ENCODE data around the gene C16orf74.

Gene C16orf74

DNA sequence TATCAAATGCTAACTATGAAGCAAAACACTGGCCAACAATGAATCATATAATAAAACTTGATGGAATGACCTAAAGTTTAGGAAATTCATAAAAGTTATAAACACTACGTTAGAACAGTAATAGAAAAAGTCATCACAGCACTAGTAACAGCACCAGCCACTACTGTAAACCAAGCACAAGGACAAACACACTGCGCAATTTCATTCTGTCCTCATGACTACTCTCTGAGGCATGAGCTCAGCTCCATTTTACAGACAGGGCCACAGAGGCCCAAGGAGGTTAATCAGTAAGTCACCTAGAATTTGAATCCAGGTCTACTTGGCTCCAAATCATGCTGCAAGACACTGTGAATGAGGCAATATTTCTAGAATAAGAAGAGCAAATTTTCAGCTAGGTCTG lies 35.0 kb upstream of the C16orf74 start:
- ATAC-seq: no peak
- no peak for TF ChIP-seq PPARA (CRISPR knock-in tag; IDR thresholded peaks at IDR 0.05; ENCODE audit: borderline replicate concordance)
- TF ChIP-seq ESRRG (CRISPR knock-in tag; IDR thresholded peaks at IDR 0.05): no peak
- no peak for TF ChIP-seq ZFP30 (CRISPR knock-in tag; IDR thresholded peaks at IDR 0.05)
- TF ChIP-seq, protein P1, sequence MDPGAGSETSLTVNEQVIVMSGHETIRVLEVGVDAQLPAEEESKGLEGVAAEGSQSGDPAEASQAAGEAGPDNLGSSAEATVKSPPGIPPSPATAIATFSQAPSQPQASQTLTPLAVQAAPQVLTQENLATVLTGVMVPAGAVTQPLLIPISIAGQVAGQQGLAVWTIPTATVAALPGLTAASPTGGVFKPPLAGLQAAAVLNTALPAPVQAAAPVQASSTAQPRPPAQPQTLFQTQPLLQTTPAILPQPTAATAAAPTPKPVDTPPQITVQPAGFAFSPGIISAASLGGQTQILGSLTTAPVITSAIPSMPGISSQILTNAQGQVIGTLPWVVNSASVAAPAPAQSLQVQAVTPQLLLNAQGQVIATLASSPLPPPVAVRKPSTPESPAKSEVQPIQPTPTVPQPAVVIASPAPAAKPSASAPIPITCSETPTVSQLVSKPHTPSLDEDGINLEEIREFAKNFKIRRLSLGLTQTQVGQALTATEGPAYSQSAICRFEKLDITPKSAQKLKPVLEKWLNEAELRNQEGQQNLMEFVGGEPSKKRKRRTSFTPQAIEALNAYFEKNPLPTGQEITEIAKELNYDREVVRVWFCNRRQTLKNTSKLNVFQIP (CRISPR knock-in tag; IDR thresholded peaks at IDR 0.05; ENCODE audit: borderline replicate concordance, low read depth): no peak
- no peak for TF ChIP-seq OSR1 (CRISPR knock-in tag; IDR thresholded peaks at IDR 0.05)
- no peak for TF ChIP-seq TCF4 (CRISPR knock-in tag; IDR thresholded peaks at IDR 0.05; ENCODE audit: borderline replicate concordance)
- TF ChIP-seq SNAI2 (CRISPR knock-in tag; IDR thresholded peaks at IDR 0.05): no peak
- no peak for TF ChIP-seq ZC3H10 (CRISPR knock-in tag; IDR thresholded peaks at IDR 0.05)

DNA sequence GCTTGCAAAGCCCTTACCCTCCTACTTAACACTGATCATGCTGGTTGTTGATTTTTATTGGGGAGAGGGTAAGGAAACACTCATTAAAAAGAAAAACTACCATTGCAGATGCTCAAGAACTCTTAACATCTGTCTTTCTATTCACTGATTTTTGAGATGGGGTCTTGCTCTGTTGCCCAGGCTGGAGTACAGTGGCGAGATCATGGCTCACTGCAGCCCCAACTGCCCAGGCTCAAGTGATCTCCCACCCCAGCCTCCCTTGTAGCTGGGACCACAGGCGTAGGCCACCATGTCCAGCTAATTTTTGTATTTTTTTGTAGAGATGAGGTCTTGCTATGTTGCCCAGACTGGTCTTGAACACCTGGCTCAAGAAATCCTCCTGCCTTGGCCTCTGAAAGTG lies 33.9 kb upstream of the C16orf74 start:
- no peak for ATAC-seq
- TF ChIP-seq CSDC2 (CRISPR knock-in tag; IDR thresholded peaks at IDR 0.05): no peak
- no peak for TF ChIP-seq TOX (CRISPR knock-in tag; IDR thresholded peaks at IDR 0.05; ENCODE audit: borderline replicate concordance)
- no peak for TF ChIP-seq BACH2 (CRISPR knock-in tag; IDR thresholded peaks at IDR 0.05; ENCODE audit: borderline replicate concordance)
- no peak for TF ChIP-seq ZFP3 (CRISPR knock-in tag; IDR thresholded peaks at IDR 0.05)
- TF ChIP-seq TCF4 (CRISPR knock-in tag; IDR thresholded peaks at IDR 0.05; ENCODE audit: borderline replicate concordance): no peak
- TF ChIP-seq ZC3H10 (CRISPR knock-in tag; IDR thresholded peaks at IDR 0.05): no peak
- TF ChIP-seq, protein P1 (CRISPR knock-in tag; IDR thresholded peaks at IDR 0.05; ENCODE audit: borderline replicate concordance, low read depth): no peak
- TF ChIP-seq, protein P2, sequence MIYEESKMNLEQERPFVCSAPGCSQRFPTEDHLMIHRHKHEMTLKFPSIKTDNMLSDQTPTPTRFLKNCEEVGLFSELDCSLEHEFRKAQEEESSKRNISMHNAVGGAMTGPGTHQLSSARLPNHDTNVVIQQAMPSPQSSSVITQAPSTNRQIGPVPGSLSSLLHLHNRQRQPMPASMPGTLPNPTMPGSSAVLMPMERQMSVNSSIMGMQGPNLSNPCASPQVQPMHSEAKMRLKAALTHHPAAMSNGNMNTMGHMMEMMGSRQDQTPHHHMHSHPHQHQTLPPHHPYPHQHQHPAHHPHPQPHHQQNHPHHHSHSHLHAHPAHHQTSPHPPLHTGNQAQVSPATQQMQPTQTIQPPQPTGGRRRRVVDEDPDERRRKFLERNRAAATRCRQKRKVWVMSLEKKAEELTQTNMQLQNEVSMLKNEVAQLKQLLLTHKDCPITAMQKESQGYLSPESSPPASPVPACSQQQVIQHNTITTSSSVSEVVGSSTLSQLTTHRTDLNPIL (CRISPR knock-in tag; IDR thresholded peaks at IDR 0.05; ENCODE audit: low read depth): no peak
- no peak for TF ChIP-seq ZFP30 (CRISPR knock-in tag; IDR thresholded peaks at IDR 0.05)
- TF ChIP-seq TSHZ2 (CRISPR knock-in tag; IDR thresholded peaks at IDR 0.05): no peak
- no peak for TF ChIP-seq ISL1 (CRISPR knock-in tag; IDR thresholded peaks at IDR 0.05)
- no peak for TF ChIP-seq PPARA (CRISPR knock-in tag; IDR thresholded peaks at IDR 0.05; ENCODE audit: borderline replicate concordance)
- no peak for TF ChIP-seq GLIS3 (CRISPR knock-in tag; IDR thresholded peaks at IDR 0.05)
- no peak for TF ChIP-seq ESRRG (CRISPR knock-in tag; IDR thresholded peaks at IDR 0.05)
- TF ChIP-seq, protein P3, sequence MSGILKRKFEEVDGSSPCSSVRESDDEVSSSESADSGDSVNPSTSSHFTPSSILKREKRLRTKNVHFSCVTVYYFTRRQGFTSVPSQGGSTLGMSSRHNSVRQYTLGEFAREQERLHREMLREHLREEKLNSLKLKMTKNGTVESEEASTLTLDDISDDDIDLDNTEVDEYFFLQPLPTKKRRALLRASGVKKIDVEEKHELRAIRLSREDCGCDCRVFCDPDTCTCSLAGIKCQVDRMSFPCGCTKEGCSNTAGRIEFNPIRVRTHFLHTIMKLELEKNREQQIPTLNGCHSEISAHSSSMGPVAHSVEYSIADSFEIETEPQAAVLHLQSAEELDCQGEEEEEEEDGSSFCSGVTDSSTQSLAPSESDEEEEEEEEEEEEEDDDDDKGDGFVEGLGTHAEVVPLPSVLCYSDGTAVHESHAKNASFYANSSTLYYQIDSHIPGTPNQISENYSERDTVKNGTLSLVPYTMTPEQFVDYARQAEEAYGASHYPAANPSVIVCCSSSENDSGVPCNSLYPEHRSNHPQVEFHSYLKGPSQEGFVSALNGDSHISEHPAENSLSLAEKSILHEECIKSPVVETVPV (CRISPR knock-in tag; IDR thresholded peaks at IDR 0.05): no peak
- no peak for TF ChIP-seq ZNF8 (CRISPR knock-in tag; IDR thresholded peaks at IDR 0.05)

DNA sequence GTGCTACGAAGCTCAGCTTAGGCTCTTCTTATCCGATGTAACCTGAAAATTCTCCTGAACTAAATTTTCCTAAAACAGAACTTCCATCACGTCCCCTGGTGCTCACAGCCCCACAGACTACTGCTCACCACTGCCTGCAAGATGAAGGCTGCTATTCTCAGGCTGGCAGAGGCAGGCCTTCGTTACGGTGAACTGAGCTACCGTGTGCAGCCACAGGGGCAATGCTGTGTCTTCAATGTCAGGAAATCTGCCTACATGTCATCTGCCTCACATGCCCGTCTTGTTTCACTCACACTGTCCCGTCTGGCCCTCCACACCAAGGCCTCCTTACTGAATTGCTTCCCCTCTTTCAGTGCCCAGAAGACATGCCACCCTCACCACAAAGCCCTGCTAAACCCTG lies 32.5 kb upstream of the C16orf74 start:
- ATAC-seq: no peak
- TF ChIP-seq ZC3H10 (CRISPR knock-in tag; IDR thresholded peaks at IDR 0.05) (no peak), PPARA (CRISPR knock-in tag; IDR thresholded peaks at IDR 0.05; ENCODE audit: borderline replicate concordance) (no peak), ZNF8 (CRISPR knock-in tag; IDR thresholded peaks at IDR 0.05) (no peak), TCF4 (CRISPR knock-in tag; IDR thresholded peaks at IDR 0.05; ENCODE audit: borderline replicate concordance) (no peak), SNAI2 (CRISPR knock-in tag; IDR thresholded peaks at IDR 0.05) (no peak), RARB (CRISPR knock-in tag; IDR thresholded peaks at IDR 0.05) (no peak), ESRRG (CRISPR knock-in tag; IDR thresholded peaks at IDR 0.05) (no peak), TOX (CRISPR knock-in tag; IDR thresholded peaks at IDR 0.05; ENCODE audit: borderline replicate concordance) (no peak), ZNF70 (CRISPR knock-in tag; IDR thresholded peaks at IDR 0.05) (no peak)
- TF ChIP-seq, protein P2 (CRISPR knock-in tag; IDR thresholded peaks at IDR 0.05; ENCODE audit: low read depth): no peak
- TF ChIP-seq, protein P3 (CRISPR knock-in tag; IDR thresholded peaks at IDR 0.05): no peak
- TF ChIP-seq, protein P1 (CRISPR knock-in tag; IDR thresholded peaks at IDR 0.05; ENCODE audit: borderline replicate concordance, low read depth): no peak
- TF ChIP-seq, protein P4, sequence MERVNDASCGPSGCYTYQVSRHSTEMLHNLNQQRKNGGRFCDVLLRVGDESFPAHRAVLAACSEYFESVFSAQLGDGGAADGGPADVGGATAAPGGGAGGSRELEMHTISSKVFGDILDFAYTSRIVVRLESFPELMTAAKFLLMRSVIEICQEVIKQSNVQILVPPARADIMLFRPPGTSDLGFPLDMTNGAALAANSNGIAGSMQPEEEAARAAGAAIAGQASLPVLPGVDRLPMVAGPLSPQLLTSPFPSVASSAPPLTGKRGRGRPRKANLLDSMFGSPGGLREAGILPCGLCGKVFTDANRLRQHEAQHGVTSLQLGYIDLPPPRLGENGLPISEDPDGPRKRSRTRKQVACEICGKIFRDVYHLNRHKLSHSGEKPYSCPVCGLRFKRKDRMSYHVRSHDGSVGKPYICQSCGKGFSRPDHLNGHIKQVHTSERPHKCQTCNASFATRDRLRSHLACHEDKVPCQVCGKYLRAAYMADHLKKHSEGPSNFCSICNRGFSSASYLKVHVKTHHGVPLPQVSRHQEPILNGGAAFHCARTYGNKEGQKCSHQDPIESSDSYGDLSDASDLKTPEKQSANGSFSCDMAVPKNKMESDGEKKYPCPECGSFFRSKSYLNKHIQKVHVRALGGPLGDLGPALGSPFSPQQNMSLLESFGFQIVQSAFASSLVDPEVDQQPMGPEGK (CRISPR knock-in tag; IDR thresholded peaks at IDR 0.05; ENCODE audit: borderline replicate concordance): no peak
